Measurements from ENCODE around the gene CLN6. TPM values are rescaled to one million over a fixed set of nuclear protein-coding genes. Genes with fewer than 3 reads are reported as not detected.
"Not testable (repeated sequence)": the region's sequence is repeated elsewhere in the genome, so short reads cannot be mapped to it uniquely, and the experiment has no call there.

CLN6 gene
- total RNA-seq, 1 donor from 2014 or later = 95.3 TPM

- Mint-ChIP-seq H3K9me3 (no peaks in the 10 kb centered on the region), H3K36me3 (ENCODE audit: low read depth) (peaks cover 6% of the 10 kb centered on the region), H3K27me3 (ENCODE audit: insufficient read depth) (no peaks in the 10 kb centered on the region), H3K27ac (no peak overlapping the region), H3K4me3 (no peak overlapping the region), H3K4me1 (ENCODE audit: low read depth) (peaks cover 4% of the 10 kb centered on the region)
- no peak for DNase-seq (ENCODE audit: low spot score)
- intact Hi-C loops (cut with micrococcal nuclease) = no loop called here
Measured at GRCh38 chr15:68214838-68215254, 14.7 kb downstream of the CLN6 start.

GRCh38 chr15:68213991-68214837, 15.3 kb downstream of the CLN6 start:
- Mint-ChIP-seq H3K9me3 (no peaks in the 10 kb centered on the region), H3K27me3 (ENCODE audit: insufficient read depth) (no peaks in the 10 kb centered on the region), H3K36me3 (ENCODE audit: low read depth) (peaks cover 6% of the 10 kb centered on the region), H3K4me3 (no peak overlapping the region), H3K27ac (no peak overlapping the region), H3K4me1 (ENCODE audit: low read depth) (peaks cover 10% of the 10 kb centered on the region)
- intact Hi-C loops (cut with micrococcal nuclease) = no loop called here
- DNase-seq (ENCODE audit: low spot score) = no peak

GRCh38 chr15:68213491-68213845, 16.1 kb downstream of the CLN6 start:
- Mint-ChIP-seq H3K36me3 (ENCODE audit: low read depth) (peaks cover 10% of the 10 kb centered on the region), H3K4me1 (ENCODE audit: low read depth) (peaks cover 18% of the 10 kb centered on the region)
- H3K27ac Mint-ChIP-seq; H3K9me3 Mint-ChIP-seq; H3K27me3 Mint-ChIP-seq (ENCODE audit: insufficient read depth); DNase-seq (ENCODE audit: low spot score); H3K4me3 Mint-ChIP-seq; intact Hi-C loops (cut with micrococcal nuclease): not testable (repeated sequence)

GRCh38 chr15:68211656-68212320, 17.7 kb downstream of the CLN6 start:
- Mint-ChIP-seq H3K4me1 (ENCODE audit: low read depth) (peaks cover 30% of the 10 kb centered on the region), H3K36me3 (ENCODE audit: low read depth) (peaks cover 7% of the 10 kb centered on the region), H3K9me3 (no peaks in the 10 kb centered on the region), H3K27ac (no peak overlapping the region), H3K27me3 (ENCODE audit: insufficient read depth) (no peaks in the 10 kb centered on the region), H3K4me3 (no peak overlapping the region)
- DNase-seq (ENCODE audit: low spot score) = no peak
- intact Hi-C loops (cut with micrococcal nuclease) = loop anchor here (2.0 kb wide), 1 partner anchor 349 kb away; no protein-coding TSS in a partner anchor

- H3K4me3 Mint-ChIP-seq = no peak overlapping the region
- H3K27ac Mint-ChIP-seq = no peak overlapping the region
- intact Hi-C loops (cut with micrococcal nuclease) = loop anchor here (2.0 kb wide), 1 partner anchor 348 kb away; no protein-coding TSS in a partner anchor
- H3K27me3 Mint-ChIP-seq (ENCODE audit: insufficient read depth) = no peaks in the 10 kb centered on the region
- peaks cover 35% of the 10 kb centered on the region for H3K4me1 Mint-ChIP-seq (ENCODE audit: low read depth)
- no peaks in the 10 kb centered on the region for H3K9me3 Mint-ChIP-seq
- peak; percentile 36 for DNase-seq (ENCODE audit: low spot score)
- H3K36me3 Mint-ChIP-seq (ENCODE audit: low read depth) = peaks cover 6% of the 10 kb centered on the region
Measured at GRCh38 chr15:68210821-68211655, 18.5 kb downstream of the CLN6 start.

DNA sequence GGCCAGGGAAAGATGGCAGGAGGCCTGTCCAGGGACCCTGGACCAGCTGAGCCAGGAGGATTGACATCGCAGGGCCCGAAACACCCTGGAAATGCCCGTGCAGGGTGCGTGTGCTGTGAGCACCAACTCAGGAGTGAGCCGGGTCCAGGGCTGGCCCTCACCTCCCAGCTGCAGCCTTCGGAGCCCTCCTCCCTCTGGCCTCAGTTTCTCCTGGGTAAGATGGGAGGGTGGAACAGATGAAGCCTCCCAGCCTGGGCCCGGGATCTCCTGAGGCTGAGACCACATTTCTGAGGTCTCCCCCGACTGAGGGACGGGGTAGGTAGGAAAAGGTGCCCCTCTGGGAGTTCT, 19.1 kb downstream of the CLN6 start:
- no peak for DNase-seq (ENCODE audit: low spot score)
- H3K27ac Mint-ChIP-seq = peak overlapping the region; percentile 73
- no peak overlapping the region for H3K4me3 Mint-ChIP-seq
- H3K9me3 Mint-ChIP-seq = no peaks in the 10 kb centered on the region
- H3K4me1 Mint-ChIP-seq (ENCODE audit: low read depth) = peaks cover 40% of the 10 kb centered on the region
- H3K27me3 Mint-ChIP-seq (ENCODE audit: insufficient read depth) = no peaks in the 10 kb centered on the region
- intact Hi-C loops (cut with micrococcal nuclease) = loop anchor here (2.0 kb wide), 1 partner anchor 348 kb away; no protein-coding TSS in a partner anchor
- H3K36me3 Mint-ChIP-seq (ENCODE audit: low read depth) = peaks cover 6% of the 10 kb centered on the region

- no peaks in the 10 kb centered on the region for H3K27me3 Mint-ChIP-seq (ENCODE audit: insufficient read depth)
- peak overlapping the region; percentile 73 for H3K27ac Mint-ChIP-seq
- H3K4me3 Mint-ChIP-seq = peak overlapping the region; percentile 45
- peaks cover 6% of the 10 kb centered on the region for H3K36me3 Mint-ChIP-seq (ENCODE audit: low read depth)
- H3K9me3 Mint-ChIP-seq = no peaks in the 10 kb centered on the region
- DNase-seq (ENCODE audit: low spot score) = peak; percentile 23
- peaks cover 42% of the 10 kb centered on the region for H3K4me1 Mint-ChIP-seq (ENCODE audit: low read depth)
- intact Hi-C loops (cut with micrococcal nuclease) = loop anchor here (2.0 kb wide), 2 partner anchors 19 to 347 kb away; partner anchors contain the start of gene CLN6
Measured at GRCh38 chr15:68209735-68210408, 19.7 kb downstream of the CLN6 start.

GRCh38 chr15:68209272-68209671, 20.3 kb downstream of the CLN6 start:
- Mint-ChIP-seq H3K4me3 (peak overlapping the region; percentile 77), H3K4me1 (ENCODE audit: low read depth) (peaks cover 46% of the 10 kb centered on the region), H3K9me3 (no peaks in the 10 kb centered on the region), H3K27me3 (ENCODE audit: insufficient read depth) (no peaks in the 10 kb centered on the region), H3K36me3 (ENCODE audit: low read depth) (peaks cover 6% of the 10 kb centered on the region), H3K27ac (peak overlapping the region; percentile 73)
- intact Hi-C loops (cut with micrococcal nuclease) = loop anchor here (2.0 kb wide), 1 partner anchor 20 kb away; the partner anchor contains the start of gene CLN6
- DNase-seq (ENCODE audit: low spot score) = no peak

GRCh38 chr15:68208636-68209240, 20.8 kb downstream of the CLN6 start:
- peaks cover 6% of the 10 kb centered on the region for H3K36me3 Mint-ChIP-seq (ENCODE audit: low read depth)
- peak overlapping the region; percentile 82 for H3K27ac Mint-ChIP-seq
- intact Hi-C loops (cut with micrococcal nuclease) = loop anchor here (2.0 kb wide), 1 partner anchor 20 kb away; the partner anchor contains the start of gene CLN6
- no peak for DNase-seq (ENCODE audit: low spot score)
- no peaks in the 10 kb centered on the region for H3K9me3 Mint-ChIP-seq
- H3K27me3 Mint-ChIP-seq (ENCODE audit: insufficient read depth) = no peaks in the 10 kb centered on the region
- H3K4me3 Mint-ChIP-seq = peak overlapping the region; percentile 77
- peaks cover 46% of the 10 kb centered on the region for H3K4me1 Mint-ChIP-seq (ENCODE audit: low read depth)

DNA sequence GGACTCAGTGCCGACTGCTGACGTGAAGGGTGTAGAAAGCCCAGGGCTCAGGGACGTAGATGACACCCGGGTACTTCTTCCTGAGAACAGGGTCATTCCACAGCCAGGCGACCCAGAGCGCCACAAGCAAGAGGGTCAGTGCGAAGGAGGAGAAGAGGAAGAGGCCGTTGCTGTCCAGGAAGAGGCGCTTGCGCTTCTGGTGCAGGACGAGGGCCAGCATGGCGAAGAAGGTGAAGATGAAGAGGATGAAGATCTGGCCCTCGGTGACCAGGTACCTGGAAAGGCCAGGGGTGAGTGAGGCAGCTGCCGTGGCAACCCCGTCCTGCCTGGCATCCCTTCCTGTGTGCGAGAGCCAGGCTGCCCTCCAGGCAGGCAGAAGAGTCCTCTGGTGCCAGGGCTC, 21.4 kb downstream of the CLN6 start:
- peak overlapping the region; percentile 74 for H3K27ac Mint-ChIP-seq
- no peaks in the 10 kb centered on the region for H3K27me3 Mint-ChIP-seq (ENCODE audit: insufficient read depth)
- H3K9me3 Mint-ChIP-seq = no peaks in the 10 kb centered on the region
- H3K4me1 Mint-ChIP-seq (ENCODE audit: low read depth) = peaks cover 52% of the 10 kb centered on the region
- intact Hi-C loops (cut with micrococcal nuclease) = loop anchor here (2.0 kb wide), 1 partner anchor 21 kb away; the partner anchor contains the start of gene CLN6
- peaks cover 8% of the 10 kb centered on the region for H3K36me3 Mint-ChIP-seq (ENCODE audit: low read depth)
- no peak for DNase-seq (ENCODE audit: low spot score)
- peak overlapping the region; percentile 67 for H3K4me3 Mint-ChIP-seq

DNA sequence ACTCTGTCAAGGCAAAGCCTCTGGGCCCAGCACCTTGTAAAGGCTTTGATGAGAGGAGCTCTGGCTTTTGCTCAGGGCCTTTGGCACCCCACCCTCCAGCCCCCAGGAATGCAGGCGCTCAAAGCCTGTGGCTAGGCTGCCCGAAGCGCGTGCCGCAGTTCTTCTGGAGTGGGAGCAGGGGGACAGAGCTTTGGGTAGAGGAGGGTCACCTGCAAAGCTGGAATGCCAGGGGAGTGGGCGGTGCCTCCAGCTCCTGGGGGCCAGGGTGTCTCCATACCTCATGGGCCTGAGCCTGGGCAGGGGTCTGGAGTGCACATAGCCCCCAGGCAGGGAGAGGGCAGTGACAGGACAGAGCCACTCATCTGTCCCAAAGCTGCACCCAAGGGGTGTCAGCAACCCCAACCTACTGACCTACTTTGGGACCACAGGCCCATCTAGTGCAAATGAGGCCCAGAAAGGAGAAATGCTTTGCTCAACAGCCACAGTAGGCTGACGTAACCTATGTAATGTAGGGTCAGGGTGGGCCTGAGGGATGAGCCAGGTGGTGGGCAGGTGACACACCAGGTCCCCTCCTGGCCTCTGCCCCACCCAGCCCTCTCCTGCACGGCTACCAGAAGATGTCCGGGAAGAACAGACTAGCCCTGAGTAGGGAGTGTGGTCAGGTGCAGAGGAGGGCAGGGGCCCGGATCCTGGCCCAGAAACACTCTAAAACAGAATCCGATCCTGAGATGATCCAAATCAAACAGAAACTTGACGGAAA, 22.2 kb downstream of the CLN6 start:
- Mint-ChIP-seq H3K27me3 (ENCODE audit: insufficient read depth) (no peaks in the 10 kb centered on the region), H3K27ac (peak overlapping the region; percentile 55), H3K36me3 (ENCODE audit: low read depth) (peaks cover 8% of the 10 kb centered on the region), H3K4me1 (ENCODE audit: low read depth) (peaks cover 52% of the 10 kb centered on the region), H3K9me3 (no peaks in the 10 kb centered on the region), H3K4me3 (no peak overlapping the region)
- no peak for DNase-seq (ENCODE audit: low spot score)
- intact Hi-C loops (cut with micrococcal nuclease) = no loop called here

Data from activated T-helper 1 cell treated with anti-CD3 and anti-CD28 coated beads, Interleukin-12 subunit alpha, Interleukin-12 subunit beta, Interleukin-2, Interleukin-4 antibody, amounts not matched to agents 30 ng/mL and 10 ng/mL and 1 ng/mL, durations not matched to agents 14 hours and 24 hours and 36 hours (primary cell).